ENCODE measurements around the gene ELFN2. TPM values are rescaled to one million over a fixed set of nuclear protein-coding genes. Genes with fewer than 3 reads are reported as not detected.

The ELFN2 gene
- total RNA-seq, 1 experiment from 2014 or later = 2.8 TPM

DNA sequence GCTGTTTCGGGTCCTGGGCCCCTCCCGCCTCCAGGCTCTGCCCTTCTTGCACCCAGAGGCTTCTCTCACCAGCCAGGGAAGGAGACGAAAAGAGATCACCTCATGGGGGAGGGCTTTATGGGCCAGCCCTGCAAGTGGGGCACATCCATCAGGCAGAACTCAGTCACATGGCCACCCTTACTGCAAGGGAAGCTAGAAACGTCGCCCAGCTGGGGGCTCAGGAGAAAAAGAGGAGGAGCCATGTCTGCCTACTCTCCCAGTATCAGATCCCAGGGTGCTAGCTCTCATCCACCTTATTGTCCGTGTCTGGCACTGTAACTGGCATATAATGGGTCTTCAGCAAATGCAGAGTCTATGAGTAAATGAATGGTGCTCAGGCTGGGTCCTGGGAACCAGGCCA is 34.7 kb upstream of the ELFN2 start:
- Mint-ChIP-seq H3K36me3 (ENCODE audit: insufficient read depth, unreplicated experiment) (peaks cover 18% of the 10 kb centered on the region), H3K27me3 (ENCODE audit: unreplicated experiment) (no peaks in the 10 kb centered on the region), H3K27ac (ENCODE audit: unreplicated experiment) (no peak overlapping the region), H3K4me3 (ENCODE audit: low read depth, unreplicated experiment) (no peak overlapping the region), H3K9me3 (ENCODE audit: low read depth, unreplicated experiment) (no peaks in the 10 kb centered on the region), H3K4me1 (ENCODE audit: low read depth, unreplicated experiment) (peaks cover 25% of the 10 kb centered on the region)
- CTCF ChIA-PET = interaction anchor here (1.4 kb wide), 1 partner anchor 80 kb away, joined by 3 read pairs; no protein-coding TSS in a partner anchor
- intact Hi-C loops (cut with micrococcal nuclease; ENCODE audit: unreplicated experiment) = no loop called here
- TF ChIP-seq, protein P1, sequence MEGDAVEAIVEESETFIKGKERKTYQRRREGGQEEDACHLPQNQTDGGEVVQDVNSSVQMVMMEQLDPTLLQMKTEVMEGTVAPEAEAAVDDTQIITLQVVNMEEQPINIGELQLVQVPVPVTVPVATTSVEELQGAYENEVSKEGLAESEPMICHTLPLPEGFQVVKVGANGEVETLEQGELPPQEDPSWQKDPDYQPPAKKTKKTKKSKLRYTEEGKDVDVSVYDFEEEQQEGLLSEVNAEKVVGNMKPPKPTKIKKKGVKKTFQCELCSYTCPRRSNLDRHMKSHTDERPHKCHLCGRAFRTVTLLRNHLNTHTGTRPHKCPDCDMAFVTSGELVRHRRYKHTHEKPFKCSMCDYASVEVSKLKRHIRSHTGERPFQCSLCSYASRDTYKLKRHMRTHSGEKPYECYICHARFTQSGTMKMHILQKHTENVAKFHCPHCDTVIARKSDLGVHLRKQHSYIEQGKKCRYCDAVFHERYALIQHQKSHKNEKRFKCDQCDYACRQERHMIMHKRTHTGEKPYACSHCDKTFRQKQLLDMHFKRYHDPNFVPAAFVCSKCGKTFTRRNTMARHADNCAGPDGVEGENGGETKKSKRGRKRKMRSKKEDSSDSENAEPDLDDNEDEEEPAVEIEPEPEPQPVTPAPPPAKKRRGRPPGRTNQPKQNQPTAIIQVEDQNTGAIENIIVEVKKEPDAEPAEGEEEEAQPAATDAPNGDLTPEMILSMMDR (IDR thresholded peaks at IDR 0.05; ENCODE audit: unreplicated experiment) = no peak
- DNase-seq = no peak
- BruUV-seq (replicated peaks) = no TSS peak

DNA sequence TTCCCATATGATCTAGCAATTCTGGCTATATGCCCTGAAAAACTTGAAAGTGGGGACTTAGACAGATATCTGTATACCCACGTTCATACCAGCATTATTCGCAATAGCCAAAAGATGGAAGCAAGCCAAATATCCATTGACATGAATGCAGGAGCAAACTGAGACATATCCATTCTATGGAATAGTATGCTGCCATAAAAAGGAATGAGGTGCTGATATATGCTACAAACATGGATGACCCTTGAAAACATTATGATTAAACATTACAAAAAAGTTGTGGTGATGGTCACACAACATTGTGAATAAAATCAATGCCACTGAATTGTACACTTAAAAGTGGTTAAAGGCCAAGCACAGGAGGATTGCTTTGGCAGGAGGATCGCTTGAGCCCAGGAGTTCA is 33.4 kb upstream of the ELFN2 start:
- Mint-ChIP-seq H3K36me3 (ENCODE audit: insufficient read depth, unreplicated experiment) (peaks cover 19% of the 10 kb centered on the region), H3K27me3 (ENCODE audit: unreplicated experiment) (no peaks in the 10 kb centered on the region), H3K4me1 (ENCODE audit: low read depth, unreplicated experiment) (peaks cover 38% of the 10 kb centered on the region), H3K4me3 (ENCODE audit: low read depth, unreplicated experiment) (no peak overlapping the region), H3K9me3 (ENCODE audit: low read depth, unreplicated experiment) (no peaks in the 10 kb centered on the region), H3K27ac (ENCODE audit: unreplicated experiment) (no peak overlapping the region)
- intact Hi-C loops (cut with micrococcal nuclease; ENCODE audit: unreplicated experiment) = no loop called here
- no peak for DNase-seq
- CTCF ChIA-PET = interaction anchor here (0.6 kb wide), 1 partner anchor 50 kb away, joined by 5 read pairs; no protein-coding TSS in a partner anchor
- TF ChIP-seq, protein P1 (IDR thresholded peaks at IDR 0.05; ENCODE audit: unreplicated experiment) = no peak
- no TSS peak for BruUV-seq (replicated peaks)

DNA sequence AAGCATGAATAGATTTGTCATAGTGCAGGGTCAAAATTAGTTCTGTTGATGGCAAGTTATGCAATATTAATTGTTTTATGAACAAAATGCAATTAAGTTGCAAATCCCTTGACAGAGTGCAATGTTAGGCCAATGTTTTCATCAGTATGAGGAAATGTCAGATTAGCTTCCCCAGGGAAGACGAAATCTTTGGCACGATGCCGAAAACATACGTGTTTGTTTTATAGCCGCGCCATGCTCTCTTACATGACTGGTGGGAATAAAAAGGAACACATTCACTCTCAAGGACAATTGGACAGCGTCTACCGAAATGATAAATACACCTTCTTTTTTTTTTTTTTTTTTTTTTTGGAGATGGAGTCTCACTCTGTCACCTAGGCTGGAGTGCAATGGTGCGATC is 31.9 kb upstream of the ELFN2 start:
- Mint-ChIP-seq H3K36me3 (ENCODE audit: insufficient read depth, unreplicated experiment) (peaks cover 30% of the 10 kb centered on the region), H3K27ac (ENCODE audit: unreplicated experiment) (no peak overlapping the region), H3K9me3 (ENCODE audit: low read depth, unreplicated experiment) (no peaks in the 10 kb centered on the region), H3K4me3 (ENCODE audit: low read depth, unreplicated experiment) (no peak overlapping the region), H3K27me3 (ENCODE audit: unreplicated experiment) (no peaks in the 10 kb centered on the region), H3K4me1 (ENCODE audit: low read depth, unreplicated experiment) (peaks cover 53% of the 10 kb centered on the region)
- intact Hi-C loops (cut with micrococcal nuclease; ENCODE audit: unreplicated experiment) = loop anchor here (5.0 kb wide), 1 partner anchor 192 kb away; no protein-coding TSS in a partner anchor
- DNase-seq = peak; percentile 56
- TF ChIP-seq, protein P1 (IDR thresholded peaks at IDR 0.05; ENCODE audit: unreplicated experiment) = no peak
- BruUV-seq (replicated peaks) = no TSS peak
- CTCF ChIA-PET = interaction anchor here (0.6 to 5.4 kb wide), 9 partner anchors 10 to 145 kb away, joined by 3 to 63 read pairs (median 3); no protein-coding TSS in a partner anchor

DNA sequence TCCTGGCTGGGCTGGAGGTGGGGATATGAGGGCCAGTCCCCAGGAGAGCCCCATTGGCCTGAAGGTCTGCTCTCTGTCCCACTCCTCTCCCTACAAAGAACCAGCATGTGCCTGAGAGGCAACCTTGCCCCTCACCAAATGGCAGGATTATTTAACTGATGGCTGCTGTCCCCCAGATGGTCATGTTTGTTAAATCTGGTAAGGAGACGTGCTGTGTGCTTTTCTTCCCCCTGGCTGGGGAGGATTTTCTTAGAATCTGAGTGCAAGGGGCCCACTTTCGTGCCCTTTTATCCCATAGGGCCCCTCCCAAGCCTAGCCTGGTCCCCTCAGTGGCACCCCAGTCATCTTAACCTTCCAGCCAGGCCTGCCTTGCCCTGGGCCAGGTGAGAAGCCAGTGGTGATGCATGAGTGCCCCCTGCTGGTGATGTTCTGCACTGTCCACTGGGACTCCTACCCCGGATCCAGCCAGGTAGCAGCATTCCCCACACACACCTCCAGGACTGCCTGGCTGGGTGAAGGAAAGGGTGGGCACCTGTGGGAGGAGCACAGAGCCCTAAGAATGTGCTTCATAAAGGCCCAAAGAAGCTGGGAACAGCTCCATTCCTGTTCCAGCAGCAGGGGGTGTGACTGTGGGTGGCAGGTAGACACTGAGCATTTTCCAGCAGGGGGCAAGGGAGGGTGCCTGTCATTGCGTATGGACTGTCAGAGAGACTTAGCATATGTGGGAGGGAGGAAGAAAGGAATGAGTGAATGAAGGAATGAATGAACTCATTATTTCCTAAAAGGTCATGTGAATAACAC is 30.0 kb upstream of the ELFN2 start:
- H3K36me3 Mint-ChIP-seq (ENCODE audit: insufficient read depth, unreplicated experiment) = peaks cover 30% of the 10 kb centered on the region
- H3K4me1 Mint-ChIP-seq (ENCODE audit: low read depth, unreplicated experiment) = peaks cover 58% of the 10 kb centered on the region
- CTCF ChIA-PET = interaction anchor here (0.8 to 5.4 kb wide), 7 partner anchors 12 to 143 kb away, joined by 3 to 63 read pairs (median 7); no protein-coding TSS in a partner anchor
- H3K4me3 Mint-ChIP-seq (ENCODE audit: low read depth, unreplicated experiment) = no peak overlapping the region
- TF ChIP-seq, protein P1 (IDR thresholded peaks at IDR 0.05; ENCODE audit: unreplicated experiment) = peak; percentile 96
- H3K27ac Mint-ChIP-seq (ENCODE audit: unreplicated experiment) = no peak overlapping the region
- peak; percentile 95 for DNase-seq
- BruUV-seq (replicated peaks) = no TSS peak
- no peaks in the 10 kb centered on the region for H3K27me3 Mint-ChIP-seq (ENCODE audit: unreplicated experiment)
- H3K9me3 Mint-ChIP-seq (ENCODE audit: low read depth, unreplicated experiment) = no peaks in the 10 kb centered on the region
- intact Hi-C loops (cut with micrococcal nuclease; ENCODE audit: unreplicated experiment) = loop anchor here (1.0 to 5.0 kb wide), 3 partner anchors 28 to 190 kb away; no protein-coding TSS in a partner anchor
